ENCODE measurements around the gene MAPKAP1.
A peak's percentile ranks its signal among the peaks of the same experiment; 100 is the strongest.

MAPKAP1 gene

DNA sequence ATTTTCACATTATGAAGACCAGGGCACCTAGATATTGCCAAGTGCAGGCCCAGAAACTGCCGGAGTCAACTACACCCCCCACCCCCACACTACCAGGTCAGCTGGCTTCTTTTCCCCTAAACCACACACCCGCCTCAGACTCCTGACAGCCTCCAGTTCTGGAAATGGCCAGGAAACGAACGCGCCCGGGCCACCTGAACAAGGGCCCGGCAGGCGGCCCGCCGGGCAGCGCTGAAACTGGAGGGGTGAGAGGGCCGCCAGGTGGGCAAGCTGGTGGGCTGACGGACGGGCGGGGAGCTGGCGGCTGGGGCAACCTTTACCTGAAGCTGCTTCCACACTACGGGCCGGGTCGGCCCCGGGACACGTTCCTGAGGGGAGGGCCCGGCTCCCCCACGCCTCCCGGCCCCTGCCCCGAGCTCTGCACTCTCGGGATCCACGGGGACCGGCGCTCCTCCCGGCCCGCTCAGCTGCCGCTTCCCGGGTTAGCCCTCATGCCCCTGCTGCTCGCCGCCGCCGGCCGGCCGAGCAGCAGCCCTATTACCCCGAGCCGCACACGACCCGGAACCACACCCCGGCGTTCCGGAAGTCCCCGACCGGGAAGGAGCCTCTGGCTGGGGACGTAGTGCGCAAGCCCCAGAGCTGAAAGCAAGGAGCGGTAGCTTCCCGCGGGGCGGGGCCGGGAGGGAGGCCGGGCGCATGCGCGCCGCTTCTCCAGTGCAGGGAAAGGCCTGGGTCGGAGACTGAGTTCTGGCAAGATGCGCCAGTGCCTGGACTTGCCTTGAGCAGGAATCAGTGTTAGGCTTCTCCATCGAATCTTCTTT is at the start of gene MAPKAP1:
MAPKAP1 (minus strand) TSS at position 558 of the 821 bp plus-strand sequence. CDS start 34,634 bp downstream, outside the sequence.
- peak; percentile 91 to 95 for DNase-seq

DNA sequence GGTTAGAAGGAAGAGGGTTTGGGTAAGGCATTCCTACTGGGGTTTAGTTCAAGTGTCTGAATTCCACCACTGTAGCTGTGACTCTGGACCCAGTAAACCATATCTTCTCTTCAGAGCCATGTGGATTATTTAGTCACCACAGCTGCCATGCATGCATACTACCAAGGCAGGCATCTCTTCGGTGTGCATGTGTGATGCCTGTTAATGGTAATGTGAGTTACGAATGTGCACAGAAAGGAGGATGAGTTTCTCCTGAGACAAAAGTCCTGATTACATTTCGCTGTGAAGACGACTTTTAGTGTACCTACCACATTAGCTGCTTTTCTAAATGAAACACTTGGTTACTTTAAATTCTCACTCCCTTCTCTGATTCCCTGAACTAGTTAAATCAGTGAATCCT is 49.5 kb upstream of the MAPKAP1 start:
- DNase-seq, result no peak

GRCh38 chr9:125755340-125755739 is 48.3 kb upstream of the MAPKAP1 start:
- DNase-seq, result no peak

DNA sequence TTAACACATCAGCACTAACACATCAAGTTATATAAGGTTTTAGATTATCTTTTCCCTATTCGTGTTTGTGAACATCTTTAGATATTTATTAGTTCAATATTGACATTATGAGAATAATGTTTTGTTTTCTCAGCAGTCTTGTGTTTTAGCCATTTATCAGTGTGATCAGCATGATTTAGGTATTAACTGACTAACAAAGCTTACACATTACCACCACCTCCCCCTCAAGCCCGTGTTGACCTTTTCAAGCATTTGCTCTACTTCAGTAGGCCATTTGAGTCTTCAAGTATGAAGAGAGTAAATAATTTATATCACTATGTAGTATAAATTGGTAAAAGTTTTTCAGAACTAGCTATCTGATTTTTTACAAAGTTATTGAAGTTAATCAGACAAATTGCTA is 47.1 kb upstream of the MAPKAP1 start:
- DNase-seq, result no peak

- no peak for DNase-seq
Measured at GRCh38 chr9:125752070-125752628, 45.1 kb upstream of the MAPKAP1 start.

DNA sequence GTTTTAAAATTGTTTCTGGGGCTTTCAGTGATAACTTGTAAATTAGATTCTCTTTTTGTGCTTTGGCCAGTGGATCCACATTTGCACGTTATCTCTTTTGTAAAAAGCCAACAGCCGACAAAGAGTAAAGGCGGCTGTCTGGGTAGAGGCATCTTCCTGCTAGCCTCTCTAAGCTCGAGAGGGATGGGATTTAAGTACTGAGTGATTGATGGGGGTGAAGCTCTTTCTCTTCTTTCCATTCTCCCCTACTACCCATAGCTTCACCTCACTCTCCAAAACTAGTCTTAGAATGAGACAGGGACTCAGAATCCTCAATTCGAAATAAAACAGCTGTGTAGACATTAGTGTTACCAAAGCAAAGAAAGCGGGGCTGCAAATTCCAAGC is 43.6 kb upstream of the MAPKAP1 start:
- no peak for DNase-seq

GRCh38 chr9:125749951-125750626 is 43.1 kb upstream of the MAPKAP1 start:
- DNase-seq, result no peak

GRCh38 chr9:125749287-125749935 is 42.4 kb upstream of the MAPKAP1 start:
- no peak for DNase-seq

DNA sequence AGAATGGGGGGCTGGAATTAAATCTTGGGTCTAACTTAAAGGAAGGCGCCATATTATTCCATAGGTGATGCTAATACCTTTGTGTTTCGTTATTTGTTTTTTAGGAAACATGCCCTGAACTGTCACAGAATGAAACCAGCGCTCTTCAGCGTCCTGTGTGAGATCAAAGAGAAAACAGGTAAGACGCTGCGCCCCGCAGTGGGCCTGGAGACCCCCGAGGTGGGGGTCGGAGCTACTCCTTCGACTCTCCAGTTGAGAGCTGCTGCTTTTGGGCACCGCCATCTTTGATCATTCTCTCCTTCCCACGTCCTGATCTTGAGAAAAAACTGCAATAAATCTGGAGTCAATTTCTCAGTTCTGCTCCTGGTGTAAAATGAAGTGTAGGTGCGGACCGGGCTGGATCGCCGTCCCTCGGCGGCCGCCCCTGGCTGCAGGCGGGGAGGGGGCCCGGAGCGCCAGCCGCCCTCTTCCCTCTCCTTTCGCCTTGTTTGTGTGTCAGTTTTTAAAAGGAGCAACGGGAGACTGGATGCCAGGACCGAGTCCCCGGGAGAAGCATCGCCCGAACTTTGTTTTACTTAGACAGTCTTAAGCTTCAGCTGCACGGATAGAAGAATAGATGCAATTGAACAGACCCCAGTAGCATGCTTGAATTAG is 41.6 kb upstream of the MAPKAP1 start:
- DNase-seq, result no peak

- peak in 1 of 2 donors; percentile 4 for DNase-seq
Measured at GRCh38 chr9:125747765-125748445, 40.9 kb upstream of the MAPKAP1 start.

GRCh38 chr9:125747053-125747764 is 40.2 kb upstream of the MAPKAP1 start, which contains the start of gene PBX3:
Gene PBX3, plus strand, starts transcription at chr9:125747373.
- DNase-seq, result peak in 1 of 2 donors; percentile 26

DNA sequence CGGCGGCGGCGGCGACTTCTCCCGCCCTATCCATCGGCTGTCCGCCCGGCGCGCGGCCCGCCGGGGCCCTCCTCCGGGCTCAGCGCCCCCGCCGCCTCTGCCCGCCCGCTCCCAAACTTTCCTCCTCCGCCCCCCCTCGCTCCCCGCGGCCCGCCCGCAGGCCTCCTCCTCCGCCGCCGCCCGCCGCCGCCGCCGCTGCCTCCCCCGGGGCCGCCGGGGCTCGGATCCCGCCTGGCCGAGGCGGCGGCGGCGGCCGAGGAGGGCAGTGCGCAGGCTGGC is 39.7 kb upstream of the MAPKAP1 start:
- no peak for DNase-seq

- DNase-seq, result peak; percentile 91 to 94
Measured at GRCh38 chr9:125746017-125746773, 39.2 kb upstream of the MAPKAP1 start.

DNA sequence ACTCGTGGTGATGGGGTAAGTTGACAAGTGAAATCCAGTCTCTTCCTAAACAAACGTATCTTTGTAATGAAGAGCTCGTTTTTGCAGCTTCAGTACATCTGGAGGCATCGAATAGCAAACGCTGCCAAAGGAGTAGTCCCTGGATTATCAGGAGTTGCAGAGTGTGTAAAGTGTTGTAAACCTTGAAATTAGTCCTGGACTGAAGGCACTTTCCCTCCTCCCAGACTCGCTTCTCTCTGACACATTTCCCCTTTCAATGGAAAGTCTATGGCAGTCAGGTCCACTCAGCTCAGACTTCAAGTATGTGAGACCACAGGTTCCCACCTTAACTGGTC is 38.6 kb upstream of the MAPKAP1 start:
- no peak for DNase-seq

DNA sequence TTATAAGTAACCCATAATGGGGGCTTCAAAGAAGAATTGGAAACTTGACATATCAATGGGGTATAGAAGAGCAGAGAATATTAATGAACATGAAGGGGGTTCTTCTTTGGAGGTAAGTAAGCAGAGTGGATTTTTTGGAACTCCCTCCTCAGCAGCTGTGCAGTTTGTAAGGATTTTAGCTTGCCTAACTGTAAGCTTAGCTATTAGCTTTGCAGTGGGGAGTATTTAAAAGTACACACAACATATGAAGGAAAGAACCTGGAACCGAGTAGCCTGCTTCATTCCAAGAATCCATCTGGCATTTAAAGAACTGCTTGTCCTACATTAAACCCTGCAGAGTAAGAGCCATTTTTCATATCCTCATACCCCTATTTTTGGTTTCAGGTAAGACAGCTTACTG is 38.0 kb upstream of the MAPKAP1 start:
- no peak for DNase-seq

- no peak for DNase-seq
Measured at GRCh38 chr9:125744616-125745015, 37.6 kb upstream of the MAPKAP1 start.

GRCh38 chr9:125743682-125744428 is 36.8 kb upstream of the MAPKAP1 start:
- DNase-seq, result no peak

- no peak for DNase-seq
Measured at GRCh38 chr9:125742657-125743056, 35.6 kb upstream of the MAPKAP1 start.

- no peak for DNase-seq
Measured at GRCh38 chr9:125739436-125739835, 32.4 kb upstream of the MAPKAP1 start.

DNA sequence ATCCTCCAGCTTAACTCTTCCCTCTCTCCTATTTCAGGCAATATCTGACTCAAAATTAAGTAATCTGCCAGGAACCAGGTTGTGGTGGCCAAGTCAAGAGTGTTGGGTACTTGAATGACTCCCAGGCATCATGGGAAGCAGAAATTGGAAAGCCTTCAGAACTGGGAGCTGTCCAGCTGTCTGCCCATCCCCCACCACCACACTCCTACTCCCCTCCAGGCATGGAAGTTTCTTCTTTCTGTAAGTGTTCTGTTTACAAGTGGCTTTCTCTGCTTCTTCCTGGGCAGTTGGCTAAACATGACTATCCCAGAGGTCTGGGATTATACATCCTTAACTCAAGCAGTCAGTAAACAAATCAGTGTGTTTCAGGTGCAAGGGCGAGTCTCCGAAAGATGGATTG is 25.6 kb upstream of the MAPKAP1 start:
- no peak for DNase-seq
